ENCODE data around the gene FITM2. TPM values are rescaled to one million over a fixed set of nuclear protein-coding genes. Genes with fewer than 3 reads are reported as not detected.

Gene FITM2
- total RNA-seq, 1 experiment from 2014 or later: 7.4 TPM

- Histone ChIP-seq H3K4me1 (replicated peaks; ENCODE audit: insufficient read depth) (no peaks in the 10 kb centered on the region), H3K4me3 (no peak overlapping the region), H3K27me3 (ENCODE audit: insufficient read depth, low read depth) (peaks cover 42% of the 10 kb centered on the region), H4K20me1 (ENCODE audit: insufficient read depth) (peaks cover 7% of the 10 kb centered on the region), H3K9me3 (ENCODE audit: insufficient read depth, low read depth) (no peaks in the 10 kb centered on the region), H3K4me2 (no peak overlapping the region), H3K36me3 (ENCODE audit: low read depth) (no peaks in the 10 kb centered on the region), H3F3A (ENCODE audit: insufficient read depth, low read depth) (no peaks in the 10 kb centered on the region), H3K27ac (no peak overlapping the region), H3K9me2 (ENCODE audit: insufficient read depth) (no peaks in the 10 kb centered on the region), H2AFZ (no peak overlapping the region), H3K79me2 (ENCODE audit: low read depth) (no peaks in the 10 kb centered on the region)
- TF ChIP-seq, protein P1, sequence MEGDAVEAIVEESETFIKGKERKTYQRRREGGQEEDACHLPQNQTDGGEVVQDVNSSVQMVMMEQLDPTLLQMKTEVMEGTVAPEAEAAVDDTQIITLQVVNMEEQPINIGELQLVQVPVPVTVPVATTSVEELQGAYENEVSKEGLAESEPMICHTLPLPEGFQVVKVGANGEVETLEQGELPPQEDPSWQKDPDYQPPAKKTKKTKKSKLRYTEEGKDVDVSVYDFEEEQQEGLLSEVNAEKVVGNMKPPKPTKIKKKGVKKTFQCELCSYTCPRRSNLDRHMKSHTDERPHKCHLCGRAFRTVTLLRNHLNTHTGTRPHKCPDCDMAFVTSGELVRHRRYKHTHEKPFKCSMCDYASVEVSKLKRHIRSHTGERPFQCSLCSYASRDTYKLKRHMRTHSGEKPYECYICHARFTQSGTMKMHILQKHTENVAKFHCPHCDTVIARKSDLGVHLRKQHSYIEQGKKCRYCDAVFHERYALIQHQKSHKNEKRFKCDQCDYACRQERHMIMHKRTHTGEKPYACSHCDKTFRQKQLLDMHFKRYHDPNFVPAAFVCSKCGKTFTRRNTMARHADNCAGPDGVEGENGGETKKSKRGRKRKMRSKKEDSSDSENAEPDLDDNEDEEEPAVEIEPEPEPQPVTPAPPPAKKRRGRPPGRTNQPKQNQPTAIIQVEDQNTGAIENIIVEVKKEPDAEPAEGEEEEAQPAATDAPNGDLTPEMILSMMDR (conservative IDR thresholded peaks at IDR 0.05): no peak
- TF ChIP-seq EZH2 (IDR thresholded peaks at IDR 0.05; ENCODE audit: low read depth): no peak
- CTCF ChIA-PET: interaction anchor here (0.6 to 0.7 kb wide), 2 partner anchors 60 to 717 kb away, joined by 3 to 7 read pairs; no protein-coding TSS in a partner anchor
- intact Hi-C loops (cut with micrococcal nuclease; ENCODE audit: unreplicated experiment): no loop called here
- POLR2A ChIA-PET (ENCODE audit: unreplicated experiment): no interaction called here
- DNase-seq: no peak
- BruUV-seq (replicated peaks): no TSS peak
Measured at GRCh38 chr20:44255942-44256341, 55.1 kb downstream of the FITM2 start.

GRCh38 chr20:44254073-44254472 lies 56.9 kb downstream of the FITM2 start:
- no peak for TF ChIP-seq EZH2 (IDR thresholded peaks at IDR 0.05; ENCODE audit: low read depth)
- TF ChIP-seq, protein P1 (conservative IDR thresholded peaks at IDR 0.05): no peak
- H3K9me2 ChIP-seq (ENCODE audit: insufficient read depth): no peaks in the 10 kb centered on the region
- H3K79me2 ChIP-seq (ENCODE audit: low read depth): no peaks in the 10 kb centered on the region
- no peak for DNase-seq
- CTCF ChIA-PET: no interaction called here
- H3K9me3 ChIP-seq (ENCODE audit: insufficient read depth, low read depth): no peaks in the 10 kb centered on the region
- no peaks in the 10 kb centered on the region for H3F3A ChIP-seq (ENCODE audit: insufficient read depth, low read depth)
- intact Hi-C loops (cut with micrococcal nuclease; ENCODE audit: unreplicated experiment): no loop called here
- H3K4me2 ChIP-seq: no peak overlapping the region
- H4K20me1 ChIP-seq (ENCODE audit: insufficient read depth): peaks cover 7% of the 10 kb centered on the region
- H3K27me3 ChIP-seq (ENCODE audit: insufficient read depth, low read depth): peaks cover 28% of the 10 kb centered on the region
- POLR2A ChIA-PET (ENCODE audit: unreplicated experiment): no interaction called here
- H3K36me3 ChIP-seq (ENCODE audit: low read depth): no peaks in the 10 kb centered on the region
- no peak overlapping the region for H3K27ac ChIP-seq
- no TSS peak for BruUV-seq (replicated peaks)
- no peaks in the 10 kb centered on the region for H3K4me1 ChIP-seq (replicated peaks; ENCODE audit: insufficient read depth)
- H3K4me3 ChIP-seq: no peak overlapping the region
- H2AFZ ChIP-seq: no peak overlapping the region

DNA sequence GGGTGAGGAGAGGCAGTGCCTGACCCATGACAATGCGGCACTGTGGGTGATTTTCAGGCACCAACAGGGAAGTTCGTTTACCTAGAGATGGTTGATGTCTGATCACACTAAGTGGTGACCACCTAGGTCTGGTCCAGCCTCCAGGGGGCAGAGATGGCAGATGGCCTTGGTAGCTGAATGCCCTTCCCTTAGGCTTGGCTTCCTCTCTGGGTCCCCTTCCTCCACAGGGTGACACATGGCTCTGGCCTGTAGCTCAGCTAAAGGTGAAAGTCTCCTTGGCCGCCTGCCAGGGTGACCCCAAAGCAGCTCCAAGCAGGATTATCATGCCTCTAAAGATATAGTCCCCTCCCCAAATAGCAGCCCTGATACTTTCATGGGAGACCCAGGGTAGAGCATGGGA lies 57.5 kb downstream of the FITM2 start:
- DNase-seq: peak in 1 of 2 experiments; percentile 5
- H3K4me3 ChIP-seq: no peak overlapping the region
- H3F3A ChIP-seq (ENCODE audit: insufficient read depth, low read depth): no peaks in the 10 kb centered on the region
- H4K20me1 ChIP-seq (ENCODE audit: insufficient read depth): peaks cover 7% of the 10 kb centered on the region
- ChIA-PET CTCF (no interaction called here), POLR2A (ENCODE audit: unreplicated experiment) (no interaction called here)
- TF ChIP-seq, protein P1 (conservative IDR thresholded peaks at IDR 0.05): no peak; the same call in 1 of the 2 replicates
- TF ChIP-seq EZH2 (IDR thresholded peaks at IDR 0.05; ENCODE audit: low read depth): no peak
- no peaks in the 10 kb centered on the region for H3K9me2 ChIP-seq (ENCODE audit: insufficient read depth)
- no peaks in the 10 kb centered on the region for H3K9me3 ChIP-seq (ENCODE audit: insufficient read depth, low read depth)
- no peaks in the 10 kb centered on the region for H3K4me1 ChIP-seq (replicated peaks; ENCODE audit: insufficient read depth)
- H3K27ac ChIP-seq: no peak overlapping the region
- no peaks in the 10 kb centered on the region for H3K36me3 ChIP-seq (ENCODE audit: low read depth)
- H3K79me2 ChIP-seq (ENCODE audit: low read depth): no peaks in the 10 kb centered on the region
- no peak overlapping the region for H3K4me2 ChIP-seq
- intact Hi-C loops (cut with micrococcal nuclease; ENCODE audit: unreplicated experiment): no loop called here
- H2AFZ ChIP-seq: no peak overlapping the region
- H3K27me3 ChIP-seq (ENCODE audit: insufficient read depth, low read depth): peaks cover 25% of the 10 kb centered on the region
- no TSS peak for BruUV-seq (replicated peaks)

Other genes starting within 250 kb of the FITM2 start
- 41.1 and 58.8 TPM in 2 replicates for gene JPH2, start 124.0 kb downstream of the FITM2 start, total RNA-seq (2021)
- 113 and 136 TPM in 2 replicates for gene OSER1, start 100.4 kb downstream of the FITM2 start, total RNA-seq (2021)
- not detected in 2 replicates for gene GDAP1L1, start 63.9 kb downstream of the FITM2 start, total RNA-seq (2021)
- gene R3HDML, start 25.8 kb upstream of the FITM2 start, total RNA-seq (2021): not detected in 2 replicates
- gene HNF4A, start 44.5 kb upstream of the FITM2 start, total RNA-seq (2021): 0.13 and 0.58 TPM in 2 replicates
- 28.5 and 31.3 TPM in 2 replicates for gene TTPAL, start 164.7 kb upstream of the FITM2 start, total RNA-seq (2021)
- gene SERINC3, start 210.9 kb upstream of the FITM2 start, total RNA-seq (2021): 76.0 and 110 TPM in 2 replicates

All from PC-9 (cell line).